Measurements from ENCODE around the gene RUSF1.

The RUSF1 gene

GRCh38 chr16:31439519-31439918 lies 68.7 kb downstream of the RUSF1 start:
- TF ChIP-seq EP300 (IDR thresholded peaks at IDR 0.05; ENCODE audit: borderline replicate concordance) (no peak), EGR1 (IDR thresholded peaks at IDR 0.05) (no peak), NFIC (IDR thresholded peaks at IDR 0.05) (no peak)

All from Ishikawa (cell line).